T-helper 2 cell (primary cell): ENCODE measurements around the gene ZNF451.

Experiments used
- DNase-seq, 5 experiments: peaks; one replicate each; pipeline versions ENCODE4 v3.0.0 to v3.0.0-alpha.2; 2012 to 2022

Gene ZNF451

GRCh38 chr6:57210060-57210459 is 120.1 kb downstream of the ZNF451 start:
- no peak for DNase-seq

GRCh38 chr6:57215260-57215659 is 125.3 kb downstream of the ZNF451 start:
- no peak for DNase-seq

- no peak for DNase-seq
These were observed 126.5 kb downstream of the ZNF451 start for GRCh38 chr6:57216235-57217101.

GRCh38 chr6:57217270-57217669 is 127.3 kb downstream of the ZNF451 start:
- no peak for DNase-seq
